Osteocyte (in vitro differentiated cells): ENCODE results near the gene SSC5D. TPM values are rescaled to one million over a fixed set of nuclear protein-coding genes. Genes with fewer than 3 reads are reported as not detected.

Experiments used
- DNase-seq: peaks from one replicate; pipeline ENCODE4 v3.0.0; 2021; ENCODE audit warnings: mixed read lengths; ENCODE audit not compliant: unreplicated experiment; ENCODE audit errors: extremely low spot score
- H3K27ac Mint-ChIP-seq: one replicate; pipeline ENCODE4 v1.8.0; 2021; ENCODE audit warnings: mild to moderate bottlenecking, mixed read lengths; ENCODE audit not compliant: unreplicated experiment
- H3K27me3 Mint-ChIP-seq: one replicate; pipeline ENCODE4 v1.8.0; 2021; ENCODE audit warnings: mixed read lengths; ENCODE audit not compliant: unreplicated experiment
- H3K36me3 Mint-ChIP-seq: one replicate; pipeline ENCODE4 v1.8.0; 2021; ENCODE audit warnings: mixed read lengths; ENCODE audit not compliant: unreplicated experiment
- H3K4me1 Mint-ChIP-seq: one replicate; pipeline ENCODE4 v1.8.0; 2021; ENCODE audit warnings: mixed read lengths; ENCODE audit not compliant: unreplicated experiment
- H3K4me3 Mint-ChIP-seq: one replicate; pipeline ENCODE4 v1.8.0; 2021; ENCODE audit warnings: mild to moderate bottlenecking, moderate library complexity, mixed read lengths; ENCODE audit not compliant: unreplicated experiment
- H3K9me3 Mint-ChIP-seq: one replicate; pipeline ENCODE4 v1.8.0; 2021; ENCODE audit warnings: mixed read lengths; ENCODE audit not compliant: unreplicated experiment
- CTCF ChIP-seq: fragments of 200-600 bp; sonication (generic); IDR thresholded peaks from 2 replicates; pipeline ENCODE4 v1.5.0; 2021; ENCODE audit warnings: antibody characterized with exemption, mild to moderate bottlenecking, moderate library complexity
- total RNA-seq: library from RNA; stranded (reverse); gene quantifications from 2 replicates; pipeline ENCODE4 v1.2.1, GENCODE V29; 2021

SSC5D gene
- total RNA-seq, 1 donor from 2014 or later: 21.5 TPM

GRCh38 chr19:55486971-55487923 lies 989 bp upstream of the SSC5D start:
- Mint-ChIP-seq H3K27me3 (no peaks in the 10 kb centered on the region), H3K27ac (peak overlapping the region; percentile 99), H3K9me3 (no peaks in the 10 kb centered on the region), H3K4me3 (peak overlapping the region; percentile 68), H3K36me3 (no peaks in the 10 kb centered on the region), H3K4me1 (peaks cover 34% of the 10 kb centered on the region)
- TF ChIP-seq CTCF: no peak
- peak; percentile 91 for DNase-seq

- no peaks in the 10 kb centered on the region for H3K9me3 Mint-ChIP-seq
- no peaks in the 10 kb centered on the region for H3K27me3 Mint-ChIP-seq
- no peak overlapping the region for H3K27ac Mint-ChIP-seq
- no peak for TF ChIP-seq CTCF
- peaks cover 43% of the 10 kb centered on the region for H3K4me1 Mint-ChIP-seq
- H3K36me3 Mint-ChIP-seq: no peaks in the 10 kb centered on the region
- no peak overlapping the region for H3K4me3 Mint-ChIP-seq
- no peak for DNase-seq
These were observed 912 bp downstream of the SSC5D start for GRCh38 chr19:55488986-55489710.

- no peak for DNase-seq
These were observed 1.7 kb downstream of the SSC5D start for GRCh38 chr19:55489711-55490477.

GRCh38 chr19:55490478-55491432 lies 2.5 kb downstream of the SSC5D start:
- DNase-seq: no peak
- Mint-ChIP-seq H3K4me3 (no peak overlapping the region), H3K27ac (no peak overlapping the region), H3K4me1 (peaks cover 43% of the 10 kb centered on the region), H3K9me3 (no peaks in the 10 kb centered on the region), H3K27me3 (no peaks in the 10 kb centered on the region), H3K36me3 (no peaks in the 10 kb centered on the region)
- no peak for TF ChIP-seq CTCF

More at GRCh38 chr19:55489711-55490477, 1.7 kb downstream of the SSC5D start:
- H3K4me3 Mint-ChIP-seq: no peak overlapping the region
- H3K4me1 Mint-ChIP-seq: peaks cover 46% of the 10 kb centered on the region
- TF ChIP-seq CTCF: no peak
- H3K9me3 Mint-ChIP-seq: no peaks in the 10 kb centered on the region
- H3K27me3 Mint-ChIP-seq: no peaks in the 10 kb centered on the region
- H3K27ac Mint-ChIP-seq: no peak overlapping the region
- no peaks in the 10 kb centered on the region for H3K36me3 Mint-ChIP-seq
